ENCODE measurements around the gene FBP2. TPM values are rescaled to one million over a fixed set of nuclear protein-coding genes. Genes with fewer than 3 reads are reported as not detected.
"Not testable (repeated sequence)": the region's sequence is repeated elsewhere in the genome, so short reads cannot be mapped to it uniquely, and the experiment has no call there.

FBP2 gene
- total RNA-seq, 1 experiment from 2014 or later, result not detected

DNA sequence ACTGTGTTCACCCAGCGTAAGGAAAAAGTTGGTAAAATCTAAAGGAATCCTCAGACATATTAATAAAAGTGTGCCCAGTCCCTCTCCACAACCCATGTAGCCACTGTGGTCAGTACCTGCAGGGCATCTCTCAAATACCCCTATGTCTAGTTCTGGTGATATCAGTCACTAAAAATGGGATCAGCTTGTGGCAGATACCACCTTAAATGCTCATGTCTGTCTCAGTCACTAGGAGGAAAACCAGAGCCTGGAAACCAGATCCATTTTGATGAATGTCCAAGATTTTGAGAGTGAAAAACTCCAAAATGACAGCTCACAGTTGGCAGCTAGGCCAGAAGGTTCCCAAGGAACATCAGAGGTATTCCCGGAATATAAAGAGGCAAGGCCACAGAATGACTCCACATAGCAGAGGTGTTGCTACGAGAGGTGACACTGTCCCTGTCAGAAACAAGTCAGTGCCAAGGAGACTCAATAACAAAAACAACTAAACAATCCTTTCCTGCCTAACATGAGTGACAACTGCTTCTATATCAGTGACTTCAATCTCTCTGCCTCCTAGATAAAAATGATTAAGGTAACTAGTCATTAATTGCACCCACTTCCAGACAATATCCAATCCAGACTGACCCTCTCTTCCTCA is 25.3 kb downstream of the FBP2 start:
- no peaks in the 10 kb centered on the region for H3K27me3 ChIP-seq (ENCODE audit: low read length)
- POLR2A ChIA-PET (ENCODE audit: unreplicated experiment), result no interaction called here
- H2AFZ ChIP-seq (ENCODE audit: low read length), result no peak overlapping the region
- H3K4me3 ChIP-seq (ENCODE audit: low read length), result no peak overlapping the region
- no peaks in the 10 kb centered on the region for H3K4me1 ChIP-seq (ENCODE audit: insufficient read depth, low read length)
- no peak overlapping the region for H3K27ac ChIP-seq (ENCODE audit: low read length)
- no TSS peak for BruUV-seq (replicated peaks)
- H3K36me3 ChIP-seq (ENCODE audit: low read depth, low read length), result no peaks in the 10 kb centered on the region
- no peaks in the 10 kb centered on the region for H3K9me2 ChIP-seq (replicated peaks; ENCODE audit: low read length)
- no peaks in the 10 kb centered on the region for H3F3A ChIP-seq (ENCODE audit: low read length, unreplicated experiment)
- ATAC-seq (no peak), DNase-seq (no peak)
- intact Hi-C loops (cut with micrococcal nuclease), result no loop called here
- no peak for TF ChIP-seq CTCF (conservative IDR thresholded peaks at IDR 0.05; ENCODE audit: low read depth, low read length)
- TF ChIP-seq EZH2 (IDR thresholded peaks at IDR 0.05; ENCODE audit: low read length, unreplicated experiment), result no peak
- TF ChIP-seq EZH2phosphoT487 (IDR thresholded peaks at IDR 0.05; ENCODE audit: borderline replicate concordance, low read length), result no peak
- no peak overlapping the region for H3K4me2 ChIP-seq (ENCODE audit: low read length)
- no peaks in the 10 kb centered on the region for H4K20me1 ChIP-seq (ENCODE audit: low read length)
- no peaks in the 10 kb centered on the region for H3K79me2 ChIP-seq (ENCODE audit: low read length)
- CTCF ChIA-PET, result no interaction called here
- no peaks in the 10 kb centered on the region for H3K9me3 ChIP-seq (ENCODE audit: low read length)
- no peak overlapping the region for H3K9ac ChIP-seq (ENCODE audit: low read length)

- H3K79me2 ChIP-seq (ENCODE audit: low read length), result no peaks in the 10 kb centered on the region
- DNase-seq (no peak), ATAC-seq (no peak)
- H3K27ac ChIP-seq (ENCODE audit: low read length), result no peak overlapping the region
- BruUV-seq (replicated peaks), result no TSS peak
- ChIA-PET CTCF (no interaction called here), POLR2A (ENCODE audit: unreplicated experiment) (no interaction called here)
- H3K36me3 ChIP-seq (ENCODE audit: low read depth, low read length), result no peaks in the 10 kb centered on the region
- no peaks in the 10 kb centered on the region for H3F3A ChIP-seq (ENCODE audit: low read length, unreplicated experiment)
- no peak overlapping the region for H2AFZ ChIP-seq (ENCODE audit: low read length)
- H3K4me1 ChIP-seq (ENCODE audit: insufficient read depth, low read length), result no peaks in the 10 kb centered on the region
- H3K4me2 ChIP-seq (ENCODE audit: low read length), result no peak overlapping the region
- intact Hi-C loops (cut with micrococcal nuclease), result no loop called here
- H3K9me3 ChIP-seq (ENCODE audit: low read length), result no peaks in the 10 kb centered on the region
- no peak overlapping the region for H3K9ac ChIP-seq (ENCODE audit: low read length)
- H3K27me3 ChIP-seq (ENCODE audit: low read length), result no peaks in the 10 kb centered on the region
- H3K4me3 ChIP-seq (ENCODE audit: low read length), result no peak overlapping the region
- no peaks in the 10 kb centered on the region for H3K9me2 ChIP-seq (replicated peaks; ENCODE audit: low read length)
- no peaks in the 10 kb centered on the region for H4K20me1 ChIP-seq (ENCODE audit: low read length)
- TF ChIP-seq CTCF (conservative IDR thresholded peaks at IDR 0.05; ENCODE audit: low read depth, low read length) (no peak), EZH2phosphoT487 (IDR thresholded peaks at IDR 0.05; ENCODE audit: borderline replicate concordance, low read length) (no peak), EZH2 (IDR thresholded peaks at IDR 0.05; ENCODE audit: low read length, unreplicated experiment) (no peak)
Observed at GRCh38 chr9:94567271-94567670, 26.4 kb downstream of the FBP2 start.

DNA sequence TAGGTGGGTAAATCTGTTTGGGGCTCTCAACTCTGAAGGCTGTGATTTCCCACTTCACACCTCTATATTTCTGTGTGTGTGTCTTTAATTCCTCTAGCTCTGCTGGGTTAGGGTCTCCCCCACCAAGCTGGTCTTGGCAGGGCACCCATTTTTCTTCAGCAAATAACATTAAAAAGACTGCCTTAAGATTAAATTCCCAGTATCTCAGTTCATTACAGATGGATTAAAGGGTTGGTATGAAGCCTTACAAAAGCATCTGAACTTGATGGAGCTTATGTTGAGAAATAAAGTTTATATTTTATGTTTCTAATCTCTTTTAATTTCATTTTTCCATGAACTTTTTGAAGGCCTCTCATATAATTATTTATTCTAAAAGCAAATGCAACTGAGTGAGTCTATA is 27.1 kb downstream of the FBP2 start:
- no peak overlapping the region for H3K4me3 ChIP-seq (ENCODE audit: low read length)
- H3K9ac ChIP-seq (ENCODE audit: low read length), result no peak overlapping the region
- H3K4me1 ChIP-seq (ENCODE audit: insufficient read depth, low read length), result no peaks in the 10 kb centered on the region
- no peak for ATAC-seq
- H4K20me1 ChIP-seq (ENCODE audit: low read length), result no peaks in the 10 kb centered on the region
- no peak overlapping the region for H3K4me2 ChIP-seq (ENCODE audit: low read length)
- no peaks in the 10 kb centered on the region for H3K9me3 ChIP-seq (ENCODE audit: low read length)
- no peaks in the 10 kb centered on the region for H3K27me3 ChIP-seq (ENCODE audit: low read length)
- no peaks in the 10 kb centered on the region for H3F3A ChIP-seq (ENCODE audit: low read length, unreplicated experiment)
- H2AFZ ChIP-seq (ENCODE audit: low read length), result no peak overlapping the region
- H3K9me2 ChIP-seq (replicated peaks; ENCODE audit: low read length), result no peaks in the 10 kb centered on the region
- DNase-seq, result no peak
- TF ChIP-seq EZH2phosphoT487 (IDR thresholded peaks at IDR 0.05; ENCODE audit: borderline replicate concordance, low read length) (no peak), CTCF (conservative IDR thresholded peaks at IDR 0.05; ENCODE audit: low read depth, low read length) (no peak), EZH2 (IDR thresholded peaks at IDR 0.05; ENCODE audit: low read length, unreplicated experiment) (no peak)
- intact Hi-C loops (cut with micrococcal nuclease), result no loop called here
- CTCF ChIA-PET, result no interaction called here
- POLR2A ChIA-PET (ENCODE audit: unreplicated experiment), result no interaction called here
- H3K79me2 ChIP-seq (ENCODE audit: low read length), result no peaks in the 10 kb centered on the region
- H3K36me3 ChIP-seq (ENCODE audit: low read depth, low read length), result no peaks in the 10 kb centered on the region
- BruUV-seq (replicated peaks), result no TSS peak
- H3K27ac ChIP-seq (ENCODE audit: low read length), result no peak overlapping the region

DNA sequence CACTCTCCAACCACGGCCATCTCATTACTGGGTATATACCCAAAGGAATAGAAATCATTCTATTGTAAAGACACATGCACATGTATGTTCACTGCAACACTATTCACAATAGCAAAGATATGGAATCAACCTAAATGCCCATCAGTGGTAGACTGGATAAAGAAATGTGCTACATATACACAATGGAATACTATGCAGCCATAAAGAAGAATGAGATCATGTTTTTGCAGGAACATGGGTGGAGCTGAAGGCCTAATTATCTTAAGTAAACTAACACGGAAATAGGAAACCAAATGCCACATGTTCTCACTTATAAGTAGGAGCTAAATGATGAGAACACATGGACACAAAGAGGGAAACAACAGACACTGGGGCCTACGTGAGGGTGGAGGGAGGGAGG is 29.3 kb downstream of the FBP2 start:
- H3K4me3 ChIP-seq (ENCODE audit: low read length); H3F3A ChIP-seq (ENCODE audit: low read length, unreplicated experiment); ATAC-seq; BruUV-seq (replicated peaks); H2AFZ ChIP-seq (ENCODE audit: low read length); H3K79me2 ChIP-seq (ENCODE audit: low read length); POLR2A ChIA-PET (ENCODE audit: unreplicated experiment); intact Hi-C loops (cut with micrococcal nuclease); H3K9me2 ChIP-seq (replicated peaks; ENCODE audit: low read length); H3K4me1 ChIP-seq (ENCODE audit: insufficient read depth, low read length); H3K36me3 ChIP-seq (ENCODE audit: low read depth, low read length); CTCF ChIA-PET; H3K27me3 ChIP-seq (ENCODE audit: low read length); H3K4me2 ChIP-seq (ENCODE audit: low read length); H4K20me1 ChIP-seq (ENCODE audit: low read length); DNase-seq; H3K27ac ChIP-seq (ENCODE audit: low read length); H3K9me3 ChIP-seq (ENCODE audit: low read length); H3K9ac ChIP-seq (ENCODE audit: low read length): not testable (repeated sequence)
